GM12878 (cell line): ENCODE data around the gene AKT1S1.

Experiments used
- CTCF ChIP-seq, 3 experiments: IDR thresholded peaks in 2 of 3; conservative IDR thresholded peaks in 1 of 3; 2 replicates each; pipeline ENCODE4 v1.5.1; 2011; ENCODE audit warnings: low read depth in 3 of 3, low read length in 3 of 3, mild to moderate bottlenecking in 3 of 3, control low read depth in 2 of 3, moderate library complexity in 2 of 3, inconsistent platforms in 1 of 3, mixed read lengths in 1 of 3; ENCODE audit not compliant: control insufficient read depth in 2 of 3, insufficient read depth in 1 of 3; ENCODE audit errors: extremely low read depth in 1 of 3
- NFYB ChIP-seq: IDR thresholded peaks from 2 replicates; pipeline ENCODE4 v1.6.1; 2011; ENCODE audit warnings: low read depth, mild to moderate bottlenecking, low read length, improper control_type of control experiment, moderate library complexity; ENCODE audit not compliant: insufficient read depth
- ZBTB11 ChIP-seq: fragments of 450-650 bp; formaldehyde crosslinking; IDR thresholded peaks from 2 replicates; pipeline ENCODE4 v1.5.0; 2022; ENCODE audit warnings: mild to moderate bottlenecking, missing genetic modification characterization

GRCh38 chr19:49880162-49880869, 3.2 kb upstream of the AKT1S1 start:
- TF ChIP-seq ZBTB11 (CRISPR knock-in tag) (no peak), NFYB (no peak), CTCF (IDR thresholded peaks at IDR 0.05 in 2 of 3, conservative IDR thresholded peaks at IDR 0.05 in 1 of 3; ENCODE audit: control insufficient read depth in 2 of 3, extremely low read depth in 1 of 3, insufficient read depth in 1 of 3, low read depth in 3 of 3, low read length in 3 of 3) (no peak)
